Measurements from ENCODE around the gene PLXNA4. TPM values are rescaled to one million over a fixed set of nuclear protein-coding genes. Genes with fewer than 3 reads are reported as not detected.

Gene PLXNA4
- total and polyA plus RNA-seq, 2 experiments from 2014 or later: 0.08 to 0.80 TPM

DNA sequence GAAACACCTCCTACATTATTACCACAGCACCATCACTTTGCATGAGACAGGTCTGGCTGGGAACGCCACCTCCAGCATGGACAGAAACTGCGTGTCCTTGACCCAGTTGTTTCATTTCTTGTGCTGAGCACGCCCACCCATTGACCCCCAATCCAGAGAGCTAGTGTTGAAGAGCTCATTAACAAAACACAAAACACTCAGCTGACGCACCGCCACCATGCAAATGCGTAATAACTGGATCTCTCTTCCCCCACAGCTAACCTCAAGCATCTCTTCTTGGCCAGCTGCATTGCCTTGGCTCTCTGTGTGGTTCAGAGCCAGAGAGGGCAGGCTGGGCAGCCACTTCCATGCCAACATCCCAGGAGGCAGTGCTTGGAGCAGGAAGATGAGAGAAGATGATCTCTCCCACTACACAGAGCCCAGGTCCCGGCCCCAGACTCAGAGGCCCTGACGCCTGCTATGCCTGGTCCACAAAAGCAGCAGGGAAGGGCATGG lies 173.5 kb downstream of the PLXNA4 start:
- peaks cover 21% of the 10 kb centered on the region for H3K4me1 Mint-ChIP-seq
- H3K9me2 ChIP-seq (ENCODE audit: insufficient read depth): no peaks in the 10 kb centered on the region
- H3K79me2 ChIP-seq (replicated peaks; ENCODE audit: insufficient read depth): no peaks in the 10 kb centered on the region
- H3K27ac ChIP-seq (ENCODE audit: low read depth): no peak overlapping the region
- H3K36me3 ChIP-seq (ENCODE audit: insufficient read depth): no peaks in the 10 kb centered on the region
- no peaks in the 10 kb centered on the region for H3K36me3 Mint-ChIP-seq (ENCODE audit: low read depth)
- no peak overlapping the region for H3K4me2 ChIP-seq
- ATAC-seq (peak; percentile 71), DNase-seq (ENCODE audit: low spot score) (no peak)
- peaks cover 9% of the 10 kb centered on the region for H3K27me3 Mint-ChIP-seq (ENCODE audit: insufficient read depth, low read depth, poor library complexity)
- no peaks in the 10 kb centered on the region for H4K20me1 ChIP-seq (replicated peaks; ENCODE audit: insufficient read depth)
- no peaks in the 10 kb centered on the region for H3K27me3 ChIP-seq (ENCODE audit: insufficient read depth)
- TF ChIP-seq, protein P1, sequence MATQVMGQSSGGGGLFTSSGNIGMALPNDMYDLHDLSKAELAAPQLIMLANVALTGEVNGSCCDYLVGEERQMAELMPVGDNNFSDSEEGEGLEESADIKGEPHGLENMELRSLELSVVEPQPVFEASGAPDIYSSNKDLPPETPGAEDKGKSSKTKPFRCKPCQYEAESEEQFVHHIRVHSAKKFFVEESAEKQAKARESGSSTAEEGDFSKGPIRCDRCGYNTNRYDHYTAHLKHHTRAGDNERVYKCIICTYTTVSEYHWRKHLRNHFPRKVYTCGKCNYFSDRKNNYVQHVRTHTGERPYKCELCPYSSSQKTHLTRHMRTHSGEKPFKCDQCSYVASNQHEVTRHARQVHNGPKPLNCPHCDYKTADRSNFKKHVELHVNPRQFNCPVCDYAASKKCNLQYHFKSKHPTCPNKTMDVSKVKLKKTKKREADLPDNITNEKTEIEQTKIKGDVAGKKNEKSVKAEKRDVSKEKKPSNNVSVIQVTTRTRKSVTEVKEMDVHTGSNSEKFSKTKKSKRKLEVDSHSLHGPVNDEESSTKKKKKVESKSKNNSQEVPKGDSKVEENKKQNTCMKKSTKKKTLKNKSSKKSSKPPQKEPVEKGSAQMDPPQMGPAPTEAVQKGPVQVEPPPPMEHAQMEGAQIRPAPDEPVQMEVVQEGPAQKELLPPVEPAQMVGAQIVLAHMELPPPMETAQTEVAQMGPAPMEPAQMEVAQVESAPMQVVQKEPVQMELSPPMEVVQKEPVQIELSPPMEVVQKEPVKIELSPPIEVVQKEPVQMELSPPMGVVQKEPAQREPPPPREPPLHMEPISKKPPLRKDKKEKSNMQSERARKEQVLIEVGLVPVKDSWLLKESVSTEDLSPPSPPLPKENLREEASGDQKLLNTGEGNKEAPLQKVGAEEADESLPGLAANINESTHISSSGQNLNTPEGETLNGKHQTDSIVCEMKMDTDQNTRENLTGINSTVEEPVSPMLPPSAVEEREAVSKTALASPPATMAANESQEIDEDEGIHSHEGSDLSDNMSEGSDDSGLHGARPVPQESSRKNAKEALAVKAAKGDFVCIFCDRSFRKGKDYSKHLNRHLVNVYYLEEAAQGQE (IDR thresholded peaks at IDR 0.05; ENCODE audit: unreplicated experiment): no peak
- H3K9me3 Mint-ChIP-seq: no peaks in the 10 kb centered on the region
- peak overlapping the region; percentile 74 for H2AFZ ChIP-seq
- no peak overlapping the region for H3K4me3 ChIP-seq
- H3K4me3 Mint-ChIP-seq: no peak overlapping the region
- peaks cover 6% of the 10 kb centered on the region; the same call in 1 of the 2 replicates for H3K4me1 ChIP-seq (ENCODE audit: insufficient read depth)
- H3K27ac Mint-ChIP-seq: no peak overlapping the region; the same call in 1 of the 2 replicates
- H3F3A ChIP-seq (replicated peaks; ENCODE audit: low read depth): no peaks in the 10 kb centered on the region

DNA sequence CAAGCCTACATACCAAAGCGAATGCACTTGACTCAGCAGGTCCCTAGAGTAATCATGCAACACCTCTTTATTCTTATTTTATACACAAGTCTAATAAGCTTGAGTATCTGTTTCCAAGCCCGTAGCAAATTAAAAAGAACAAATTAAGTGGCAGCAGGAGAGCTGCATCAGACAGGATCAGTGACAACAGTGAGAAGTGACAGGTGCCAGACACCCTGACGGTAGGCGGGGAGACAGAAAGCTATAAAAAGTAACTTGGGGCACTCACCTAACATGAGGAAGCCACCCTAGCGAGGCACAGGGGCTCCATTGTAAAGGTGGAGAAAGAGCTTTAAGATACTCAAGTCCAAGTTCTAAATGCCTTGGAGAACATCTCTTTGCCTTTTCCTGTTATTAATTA lies 174.2 kb downstream of the PLXNA4 start:
- H3K9me3 Mint-ChIP-seq: no peaks in the 10 kb centered on the region
- peaks cover 9% of the 10 kb centered on the region for H3K27me3 Mint-ChIP-seq (ENCODE audit: insufficient read depth, low read depth, poor library complexity)
- H3K79me2 ChIP-seq (replicated peaks; ENCODE audit: insufficient read depth): no peaks in the 10 kb centered on the region
- H3K27ac Mint-ChIP-seq: peak overlapping the region; percentile 39; the same call in 1 of the 2 replicates
- H3K36me3 Mint-ChIP-seq (ENCODE audit: low read depth): no peaks in the 10 kb centered on the region
- no peak overlapping the region for H2AFZ ChIP-seq
- H4K20me1 ChIP-seq (replicated peaks; ENCODE audit: insufficient read depth): no peaks in the 10 kb centered on the region
- H3F3A ChIP-seq (replicated peaks; ENCODE audit: low read depth): no peaks in the 10 kb centered on the region
- TF ChIP-seq, protein P2, sequence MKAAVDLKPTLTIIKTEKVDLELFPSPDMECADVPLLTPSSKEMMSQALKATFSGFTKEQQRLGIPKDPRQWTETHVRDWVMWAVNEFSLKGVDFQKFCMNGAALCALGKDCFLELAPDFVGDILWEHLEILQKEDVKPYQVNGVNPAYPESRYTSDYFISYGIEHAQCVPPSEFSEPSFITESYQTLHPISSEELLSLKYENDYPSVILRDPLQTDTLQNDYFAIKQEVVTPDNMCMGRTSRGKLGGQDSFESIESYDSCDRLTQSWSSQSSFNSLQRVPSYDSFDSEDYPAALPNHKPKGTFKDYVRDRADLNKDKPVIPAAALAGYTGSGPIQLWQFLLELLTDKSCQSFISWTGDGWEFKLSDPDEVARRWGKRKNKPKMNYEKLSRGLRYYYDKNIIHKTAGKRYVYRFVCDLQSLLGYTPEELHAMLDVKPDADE (IDR thresholded peaks at IDR 0.05): no peak
- TF ChIP-seq JUNB (IDR thresholded peaks at IDR 0.05; ENCODE audit: unreplicated experiment) (no peak), POLR2AphosphoS5 (IDR thresholded peaks at IDR 0.05; ENCODE audit: low read depth) (no peak), NANOG (IDR thresholded peaks at IDR 0.05; ENCODE audit: borderline replicate concordance) (no peak), EZH2 (IDR thresholded peaks at IDR 0.05; ENCODE audit: low read depth, unreplicated experiment) (no peak)
- TF ChIP-seq, protein P1 (IDR thresholded peaks at IDR 0.05; ENCODE audit: unreplicated experiment): no peak
- H3K4me3 Mint-ChIP-seq: no peak overlapping the region
- DNase-seq (ENCODE audit: low spot score) (no peak), ATAC-seq (no peak)
- H3K4me3 ChIP-seq: no peak overlapping the region
- H3K27me3 ChIP-seq (ENCODE audit: insufficient read depth): no peaks in the 10 kb centered on the region
- no peaks in the 10 kb centered on the region for H3K9me2 ChIP-seq (ENCODE audit: insufficient read depth)
- peaks cover 6% of the 10 kb centered on the region for H3K4me1 ChIP-seq (ENCODE audit: insufficient read depth)
- H3K27ac ChIP-seq (ENCODE audit: low read depth): no peak overlapping the region
- no peaks in the 10 kb centered on the region for H3K36me3 ChIP-seq (ENCODE audit: insufficient read depth)
- H3K4me1 Mint-ChIP-seq: peaks cover 24% of the 10 kb centered on the region
- H3K4me2 ChIP-seq: no peak overlapping the region

Data from GM23338 (cell line).